Mesenchymal stem cell (in vitro differentiated cells and primary cell): ENCODE data around the gene MRPL3.

Source experiments
- DNase-seq: peaks from one replicate; pipeline ENCODE4 v3.0.0-alpha.2; 2013
- H2AFZ ChIP-seq: one replicate; pipeline ENCODE4 v1.6.1; 2013; ENCODE audit warnings: low read depth, mild to moderate bottlenecking, control low read depth, inconsistent platforms, low read length, moderate library complexity
- H2AK5ac ChIP-seq: 2 replicates; pipeline ENCODE4 v1.6.1; 2013; ENCODE audit warnings: low read length, moderate library complexity, mild to moderate bottlenecking, inconsistent platforms; ENCODE audit not compliant: severe bottlenecking
- H2BK120ac ChIP-seq: one replicate; pipeline ENCODE4 v1.6.1; 2013; ENCODE audit warnings: low read depth, mild to moderate bottlenecking, inconsistent platforms, low read length, moderate library complexity
- H2BK12ac ChIP-seq, 2 experiments: one replicate each; pipeline ENCODE4 v1.6.1; 2013; ENCODE audit warnings: inconsistent platforms in 2 of 2, low read length in 2 of 2, mild to moderate bottlenecking in 2 of 2, moderate library complexity in 2 of 2, control low read depth in 1 of 2
- H2BK15ac ChIP-seq: one replicate; pipeline ENCODE4 v1.6.1; 2013; ENCODE audit warnings: mild to moderate bottlenecking, low read depth, inconsistent platforms; ENCODE audit not compliant: poor library complexity, severe bottlenecking
- H2BK5ac ChIP-seq: 2 replicates; pipeline ENCODE4 v1.6.1; 2013; ENCODE audit warnings: low read depth, mild to moderate bottlenecking, low read length, control low read depth, inconsistent platforms; ENCODE audit not compliant: poor library complexity, severe bottlenecking
- H3K14ac ChIP-seq, 2 experiments: one replicate each; pipeline ENCODE4 v1.6.1; 2013; ENCODE audit warnings: inconsistent platforms in 2 of 2, low read length in 2 of 2, control low read depth in 1 of 2, mild to moderate bottlenecking in 1 of 2, moderate library complexity in 1 of 2
- H3K18ac ChIP-seq, 2 experiments: one replicate each; pipeline ENCODE4 v1.6.1; 2013; ENCODE audit warnings: inconsistent platforms in 2 of 2, low read length in 2 of 2, control low read depth in 1 of 2, low read depth in 1 of 2, mild to moderate bottlenecking in 1 of 2
- H3K23ac ChIP-seq, 2 experiments: one replicate each; pipeline ENCODE4 v1.6.1; 2013; ENCODE audit warnings: inconsistent platforms in 2 of 2, low read length in 2 of 2, mild to moderate bottlenecking in 2 of 2, moderate library complexity in 2 of 2, control low read depth in 1 of 2
- H3K27ac ChIP-seq: 2 replicates; pipeline ENCODE4 v1.5.1; 2013; ENCODE audit warnings: mild to moderate bottlenecking, moderate library complexity, low read length, control low read depth, inconsistent platforms; ENCODE audit not compliant: poor library complexity, severe bottlenecking
- H3K27me3 ChIP-seq, 2 experiments: 2 replicates each; pipeline versions ENCODE4 v1.6.1 to v1.7.0; 2013; ENCODE audit warnings: low read length in 2 of 2, mild to moderate bottlenecking in 2 of 2, moderate library complexity in 2 of 2, control low read depth in 1 of 2, inconsistent platforms in 1 of 2; ENCODE audit not compliant: control insufficient read depth in 1 of 2, insufficient read depth in 1 of 2
- H3K36me3 ChIP-seq, 2 experiments: 2 replicates each; pipeline versions ENCODE4 v1.6.1 to v1.7.0; 2013; ENCODE audit warnings: low read length in 2 of 2, control low read depth in 1 of 2, inconsistent platforms in 1 of 2, low read depth in 1 of 2, mild to moderate bottlenecking in 1 of 2; ENCODE audit not compliant: insufficient read depth in 2 of 2, control insufficient read depth in 1 of 2
- H3K4ac ChIP-seq, 2 experiments: one replicate each; pipeline ENCODE4 v1.6.1; 2013; ENCODE audit warnings: inconsistent platforms in 2 of 2, low read length in 2 of 2, mild to moderate bottlenecking in 2 of 2, moderate library complexity in 2 of 2, control low read depth in 1 of 2, low read depth in 1 of 2
- H3K4me1 ChIP-seq: 2 replicates; pipeline ENCODE4 v1.6.1; 2013; ENCODE audit warnings: low read depth, low read length, control low read depth; ENCODE audit not compliant: control insufficient read depth, insufficient read depth
- H3K4me2 ChIP-seq: 2 replicates; pipeline ENCODE4 v1.6.1; 2013; ENCODE audit warnings: low read length, mild to moderate bottlenecking, inconsistent platforms; ENCODE audit not compliant: poor library complexity, severe bottlenecking
- H3K4me3 ChIP-seq, 2 experiments: 2 replicates each; pipeline versions ENCODE4 v1.5.1 to v1.7.0; 2013; ENCODE audit warnings: low read length in 2 of 2, mild to moderate bottlenecking in 2 of 2, control low read depth in 1 of 2, low read depth in 1 of 2; ENCODE audit not compliant: insufficient read depth in 1 of 2
- H3K79me1 ChIP-seq: replicated peaks from 2 replicates; pipeline ENCODE4 v1.6.1; 2013; ENCODE audit warnings: mild to moderate bottlenecking, control low read depth, low read length, inconsistent platforms; ENCODE audit not compliant: poor library complexity, severe bottlenecking
- H3K9ac ChIP-seq: 2 replicates; pipeline ENCODE4 v1.7.0; 2013; ENCODE audit warnings: mild to moderate bottlenecking, low read length, moderate library complexity
- H3K9me3 ChIP-seq: 2 replicates; pipeline ENCODE4 v1.7.0; 2013; ENCODE audit warnings: mild to moderate bottlenecking, low read length; ENCODE audit not compliant: control insufficient read depth
- H4K8ac ChIP-seq: one replicate; pipeline ENCODE4 v1.6.1; 2013; ENCODE audit warnings: inconsistent platforms, mild to moderate bottlenecking, low read length, moderate library complexity
- H4K91ac ChIP-seq: one replicate; pipeline ENCODE4 v1.6.1; 2013; ENCODE audit warnings: mild to moderate bottlenecking, low read length, inconsistent platforms
- WGBS: methylation state at CpG from one replicate; pipeline ENCODE4 v1.1.7; 2013; ENCODE audit warnings: mixed read lengths; 5-methylcytosine and 5-hydroxymethylcytosine counted together

Gene MRPL3

DNA sequence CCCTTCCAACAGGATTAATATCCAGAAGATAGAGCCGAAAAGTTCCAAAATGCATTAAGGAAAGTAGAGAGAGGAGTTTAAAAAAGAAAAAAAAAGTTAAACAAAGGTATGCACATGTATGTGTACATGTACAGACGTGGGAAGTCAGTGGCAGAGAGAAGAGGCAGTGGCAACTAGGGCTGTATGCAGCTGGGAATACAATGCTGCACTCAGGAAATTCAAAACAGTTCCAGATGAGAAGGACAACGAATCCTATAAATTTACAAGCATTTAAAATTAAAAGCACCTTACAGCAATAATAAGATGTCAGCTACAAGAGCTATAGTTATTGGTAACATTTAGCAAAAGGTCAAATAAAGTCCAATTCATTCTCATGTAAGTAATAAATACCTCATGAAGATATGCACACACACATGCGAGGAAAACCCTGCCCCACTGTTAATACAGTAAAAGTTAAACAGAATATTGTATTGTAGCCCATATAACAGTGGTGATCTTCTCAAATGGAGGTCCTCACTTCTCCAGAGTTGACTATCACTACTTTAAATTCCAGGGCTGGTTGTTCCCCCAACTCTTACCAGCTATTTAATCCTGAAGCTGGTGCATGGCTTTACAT is 18.2 kb downstream of the MRPL3 start:
- Histone ChIP-seq H3K4me2 (no peak overlapping the region), H3K23ac (no peak overlapping the region), H3K27me3 (no peaks in the 10 kb centered on the region), H3K18ac (no peak overlapping the region), H3K14ac (no peak overlapping the region), H3K4me3 (no peak overlapping the region), H3K36me3 (peaks cover 3 to 83% of the 10 kb centered on the region in 2 experiments), H2BK15ac (no peak overlapping the region), H2AK5ac (no peak overlapping the region), H3K4me1 (no peaks in the 10 kb centered on the region), H2BK5ac (no peak overlapping the region), H3K9ac (no peak overlapping the region), H3K27ac (no peak overlapping the region), H2BK120ac (no peak overlapping the region), H3K79me1 (peaks cover 9% of the 10 kb centered on the region), H3K9me3 (no peaks in the 10 kb centered on the region), H3K4ac (no peak overlapping the region), H2AFZ (no peak overlapping the region), H4K8ac (no peak overlapping the region), H2BK12ac (no peak overlapping the region), H4K91ac (no peak overlapping the region)
- DNase-seq: no peak
- 100% methylated on average over 2 of the region's 4 CpGs for WGBS

- Histone ChIP-seq H3K4ac (no peak overlapping the region), H4K8ac (no peak overlapping the region), H3K18ac (no peak overlapping the region), H3K9ac (no peak overlapping the region), H3K27ac (no peak overlapping the region), H3K36me3 (peaks cover 0 to 73% of the 10 kb centered on the region in 2 experiments), H2BK12ac (no peak overlapping the region), H3K27me3 (no peaks in the 10 kb centered on the region), H2AFZ (no peak overlapping the region), H3K4me2 (no peak overlapping the region), H3K23ac (no peak overlapping the region), H4K91ac (no peak overlapping the region), H3K14ac (no peak overlapping the region), H2AK5ac (no peak overlapping the region), H3K4me1 (no peaks in the 10 kb centered on the region), H3K4me3 (no peak overlapping the region), H3K79me1 (peaks cover 15% of the 10 kb centered on the region), H2BK120ac (no peak overlapping the region), H3K9me3 (no peaks in the 10 kb centered on the region), H2BK5ac (no peak overlapping the region), H2BK15ac (no peak overlapping the region)
- no peak for DNase-seq
- 100% methylated on average over 2 of the region's 2 CpGs for WGBS
These were observed 22.7 kb downstream of the MRPL3 start for GRCh38 chr3:131480116-131480515.

DNA sequence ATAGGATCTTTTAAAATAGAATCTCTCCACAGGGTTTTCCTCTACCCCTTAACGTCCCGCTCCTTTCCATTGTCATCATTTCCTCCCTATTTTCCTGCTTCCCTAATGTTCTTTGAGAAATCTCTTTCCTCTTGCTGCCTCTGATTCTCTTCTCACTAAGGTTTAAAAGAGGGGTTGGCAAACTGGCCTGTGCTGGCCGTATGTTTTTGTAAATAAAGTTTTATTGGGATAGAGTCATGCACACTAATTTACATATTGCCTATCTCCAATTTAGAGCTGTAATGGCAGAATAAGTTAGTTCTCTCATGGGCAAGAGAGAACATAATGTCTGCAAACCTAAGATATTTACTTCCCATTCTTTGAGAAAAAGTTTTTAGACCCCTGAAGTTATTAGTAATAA is 25.0 kb downstream of the MRPL3 start:
- Histone ChIP-seq H2BK120ac (no peak overlapping the region), H3K27ac (no peak overlapping the region), H2BK5ac (no peak overlapping the region), H3K4me2 (no peak overlapping the region), H2AK5ac (no peak overlapping the region), H3K14ac (no peak overlapping the region), H3K9ac (no peak overlapping the region), H2AFZ (no peak overlapping the region), H3K18ac (no peak overlapping the region), H2BK12ac (no peak overlapping the region), H4K8ac (no peak overlapping the region), H3K23ac (no peak overlapping the region), H2BK15ac (no peak overlapping the region), H4K91ac (no peak overlapping the region), H3K4me1 (peaks cover 2% of the 10 kb centered on the region), H3K4ac (no peak overlapping the region), H3K27me3 (no peaks in the 10 kb centered on the region), H3K9me3 (no peaks in the 10 kb centered on the region), H3K79me1 (peaks cover 15% of the 10 kb centered on the region), H3K36me3 (peaks cover 0 to 50% of the 10 kb centered on the region in 2 experiments), H3K4me3 (no peak overlapping the region)
- 100% methylated on average over 2 of the region's 3 CpGs for WGBS
- no peak for DNase-seq

DNA sequence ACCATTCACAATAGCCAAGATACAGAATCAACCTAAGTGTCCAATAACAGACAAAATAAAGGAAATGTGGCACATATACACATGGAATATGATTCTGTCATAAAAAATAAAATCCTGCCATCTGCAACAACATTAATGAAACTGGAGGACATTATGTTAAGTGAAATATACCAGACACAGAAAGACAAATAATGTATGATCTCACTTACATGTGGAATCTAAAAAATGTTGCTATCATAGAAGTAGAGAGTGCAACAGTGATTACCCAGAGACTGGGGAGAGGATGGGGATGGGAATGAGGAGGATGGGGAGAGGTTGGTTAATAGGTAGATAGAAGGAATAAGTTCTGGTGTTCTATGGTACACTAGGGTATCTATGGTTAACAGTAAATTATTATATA is 28.7 kb downstream of the MRPL3 start:
- Histone ChIP-seq H3K27ac (no peak overlapping the region), H3K4me1 (peaks cover 2% of the 10 kb centered on the region), H2BK5ac (no peak overlapping the region), H3K14ac (no peak overlapping the region), H3K27me3 (no peaks in the 10 kb centered on the region), H2BK12ac (no peak overlapping the region), H3K23ac (no peak overlapping the region), H3K18ac (no peak overlapping the region), H4K91ac (no peak overlapping the region), H2BK15ac (no peak overlapping the region), H3K9ac (no peak overlapping the region), H3K9me3 (no peaks in the 10 kb centered on the region), H4K8ac (no peak overlapping the region), H2AK5ac (no peak overlapping the region), H3K4ac (no peak overlapping the region), H2BK120ac (no peak overlapping the region), H3K4me3 (no peak overlapping the region), H3K4me2 (no peak overlapping the region), H2AFZ (no peak overlapping the region), H3K79me1 (peaks cover 21% of the 10 kb centered on the region), H3K36me3 (peaks cover 0 to 49% of the 10 kb centered on the region in 2 experiments)
- no peak for DNase-seq
